ENCODE measurements around the gene RPH3AL.

DNA sequence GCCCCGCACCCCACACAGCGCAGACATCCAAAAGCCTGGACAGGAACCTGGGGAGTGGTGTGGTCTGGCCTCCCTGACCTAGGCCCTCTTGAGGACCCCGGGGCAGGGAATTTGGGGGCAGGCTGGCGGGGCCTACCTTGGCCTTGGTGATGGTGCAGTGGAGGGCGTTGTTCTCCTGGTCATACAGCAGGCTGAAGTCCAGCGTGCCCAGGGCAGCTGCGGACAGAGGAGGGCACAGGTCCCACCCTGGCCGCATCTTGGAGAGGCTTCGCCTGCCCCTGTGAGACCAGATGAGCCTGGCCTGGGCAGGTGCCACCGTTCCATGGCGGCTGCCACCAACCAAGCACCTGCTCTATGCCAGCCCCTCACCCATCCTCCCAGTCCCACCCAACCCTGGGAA lies 180.2 kb downstream of the RPH3AL start:
- TF ChIP-seq, protein P1, sequence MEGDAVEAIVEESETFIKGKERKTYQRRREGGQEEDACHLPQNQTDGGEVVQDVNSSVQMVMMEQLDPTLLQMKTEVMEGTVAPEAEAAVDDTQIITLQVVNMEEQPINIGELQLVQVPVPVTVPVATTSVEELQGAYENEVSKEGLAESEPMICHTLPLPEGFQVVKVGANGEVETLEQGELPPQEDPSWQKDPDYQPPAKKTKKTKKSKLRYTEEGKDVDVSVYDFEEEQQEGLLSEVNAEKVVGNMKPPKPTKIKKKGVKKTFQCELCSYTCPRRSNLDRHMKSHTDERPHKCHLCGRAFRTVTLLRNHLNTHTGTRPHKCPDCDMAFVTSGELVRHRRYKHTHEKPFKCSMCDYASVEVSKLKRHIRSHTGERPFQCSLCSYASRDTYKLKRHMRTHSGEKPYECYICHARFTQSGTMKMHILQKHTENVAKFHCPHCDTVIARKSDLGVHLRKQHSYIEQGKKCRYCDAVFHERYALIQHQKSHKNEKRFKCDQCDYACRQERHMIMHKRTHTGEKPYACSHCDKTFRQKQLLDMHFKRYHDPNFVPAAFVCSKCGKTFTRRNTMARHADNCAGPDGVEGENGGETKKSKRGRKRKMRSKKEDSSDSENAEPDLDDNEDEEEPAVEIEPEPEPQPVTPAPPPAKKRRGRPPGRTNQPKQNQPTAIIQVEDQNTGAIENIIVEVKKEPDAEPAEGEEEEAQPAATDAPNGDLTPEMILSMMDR (conservative IDR thresholded peaks at IDR 0.05; ENCODE audit: low read depth, low read length), result no peak
- TF ChIP-seq EZH2 (IDR thresholded peaks at IDR 0.05; ENCODE audit: low read length, unreplicated experiment), result no peak
- TF ChIP-seq EZH2phosphoT487 (IDR thresholded peaks at IDR 0.05; ENCODE audit: borderline replicate concordance, low read length), result no peak

Data from PC-3 (cell line).